ENCODE data around the gene FLT4.

DNA sequence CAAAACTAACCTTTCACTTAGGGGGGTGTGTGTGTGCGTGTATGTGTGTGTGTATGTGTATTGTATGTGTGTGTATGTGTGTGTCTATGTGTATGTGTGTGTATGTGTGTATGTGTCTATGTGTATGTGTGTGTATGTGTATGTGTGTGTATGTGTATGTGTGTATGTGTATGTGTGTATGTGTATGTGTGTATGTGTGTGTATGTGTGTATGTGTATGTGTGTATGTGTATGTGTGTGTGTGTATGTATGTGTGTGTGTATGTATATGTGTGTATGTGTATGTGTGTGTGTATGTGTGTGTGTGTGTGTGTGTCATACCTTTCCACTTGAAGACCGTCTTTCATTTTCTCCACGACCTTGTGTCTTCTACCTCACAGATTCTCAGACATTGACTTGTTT, 20.8 kb upstream of the FLT4 start:
- TF ChIP-seq EZH2 (IDR thresholded peaks at IDR 0.05) = no peak
- no peak for TF ChIP-seq POLR2AphosphoS5 (IDR thresholded peaks at IDR 0.05; ENCODE audit: borderline replicate concordance, low read depth, low read length)

Measured in SK-N-MC (cell line).